ENCODE measurements around the gene RETREG3. TPM values are rescaled to one million over a fixed set of nuclear protein-coding genes. Genes with fewer than 3 reads are reported as not detected.
"Not testable (repeated sequence)": the region's sequence is repeated elsewhere in the genome, so short reads cannot be mapped to it uniquely, and the experiment has no call there.

The RETREG3 gene
- total RNA-seq, 1 experiment from 2014 or later, result 59.0 TPM

- intact Hi-C loops (cut with micrococcal nuclease; ENCODE audit: unreplicated experiment), result no loop called here
- no peak for DNase-seq
- H3K4me3 ChIP-seq (ENCODE audit: low read depth, low read length), result no peak overlapping the region
Observed at GRCh38 chr17:42623732-42624596, 14.8 kb upstream of the RETREG3 start.

DNA sequence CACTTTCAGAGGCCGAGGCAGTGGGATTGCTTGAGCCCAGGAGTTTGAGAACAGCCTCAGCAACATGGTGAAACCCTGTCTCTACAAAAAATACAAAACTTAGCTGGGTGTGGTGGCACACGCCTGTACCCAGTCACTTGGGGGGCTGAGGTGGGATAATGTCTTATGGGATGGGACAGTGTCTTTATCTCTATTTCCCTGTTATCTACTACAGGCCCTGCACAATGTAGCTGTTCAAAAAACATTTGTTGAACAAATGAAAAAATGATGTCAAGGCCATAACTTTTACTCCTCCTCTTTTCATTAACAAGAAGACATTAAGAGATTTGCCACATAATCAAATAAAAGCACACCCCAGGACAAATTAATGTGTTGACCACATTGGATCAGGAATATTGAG lies 14.1 kb upstream of the RETREG3 start:
- Histone ChIP-seq H3K4me1 (peaks cover 12% of the 10 kb centered on the region; the same call in 1 of the 2 replicates), H3K4me3 (ENCODE audit: low read depth, low read length) (no peak overlapping the region), H3K27me3 (replicated peaks; ENCODE audit: control insufficient read depth, insufficient read depth, low read length) (no peaks in the 10 kb centered on the region), H3K9me3 (no peaks in the 10 kb centered on the region), H3K36me3 (ENCODE audit: control insufficient read depth, insufficient read depth, low read length) (no peaks in the 10 kb centered on the region)
- POLR2A ChIA-PET, result no interaction called here
- Mint-ChIP-seq H3K4me3 (ENCODE audit: unreplicated experiment) (no peak overlapping the region), H3K27ac (ENCODE audit: unreplicated experiment) (no peak overlapping the region), H3K27me3 (ENCODE audit: insufficient read depth, unreplicated experiment) (no peaks in the 10 kb centered on the region), H3K4me1 (ENCODE audit: low read depth, unreplicated experiment) (peaks cover 9% of the 10 kb centered on the region), H3K36me3 (ENCODE audit: insufficient read depth, unreplicated experiment) (no peaks in the 10 kb centered on the region), H3K9me3 (ENCODE audit: unreplicated experiment) (no peaks in the 10 kb centered on the region)
- no peak for TF ChIP-seq CTCF (IDR thresholded peaks at IDR 0.05; ENCODE audit: insufficient read depth in 1 of 2, low read depth in 1 of 2, low read length in 1 of 2, severe bottlenecking in 1 of 2, unreplicated experiment in 1 of 2)
- no peak for DNase-seq
- CTCF ChIA-PET, result no interaction called here
- BruUV-seq (replicated peaks), result no TSS peak
- intact Hi-C loops (cut with micrococcal nuclease; ENCODE audit: unreplicated experiment), result no loop called here

More at GRCh38 chr17:42623732-42624596, 14.8 kb upstream of the RETREG3 start:
- H3K4me1 Mint-ChIP-seq (ENCODE audit: low read depth, unreplicated experiment), result peaks cover 2% of the 10 kb centered on the region
- no peak for TF ChIP-seq CTCF (IDR thresholded peaks at IDR 0.05; ENCODE audit: insufficient read depth in 1 of 2, low read depth in 1 of 2, low read length in 1 of 2, severe bottlenecking in 1 of 2, unreplicated experiment in 1 of 2)
- H3K4me3 Mint-ChIP-seq (ENCODE audit: unreplicated experiment), result no peak overlapping the region
- no peaks in the 10 kb centered on the region for H3K27me3 Mint-ChIP-seq (ENCODE audit: insufficient read depth, unreplicated experiment)
- Histone ChIP-seq H3K4me1 (peaks cover 6% of the 10 kb centered on the region; the same call in 1 of the 2 replicates), H3K36me3 (ENCODE audit: control insufficient read depth, insufficient read depth, low read length) (no peaks in the 10 kb centered on the region), H3K9me3 (no peaks in the 10 kb centered on the region), H3K27me3 (replicated peaks; ENCODE audit: control insufficient read depth, insufficient read depth, low read length) (no peaks in the 10 kb centered on the region)
- no peak overlapping the region for H3K27ac Mint-ChIP-seq (ENCODE audit: unreplicated experiment)
- ChIA-PET POLR2A (interaction anchor here (0.5 kb wide), 1 partner anchor 658 kb away, joined by 3 read pairs; no protein-coding TSS in a partner anchor), CTCF (no interaction called here)
- H3K9me3 Mint-ChIP-seq (ENCODE audit: unreplicated experiment), result no peaks in the 10 kb centered on the region
- no TSS peak for BruUV-seq (replicated peaks)
- no peaks in the 10 kb centered on the region for H3K36me3 Mint-ChIP-seq (ENCODE audit: insufficient read depth, unreplicated experiment)

GRCh38 chr17:42621987-42622386 lies 12.8 kb upstream of the RETREG3 start:
- H3K9me3 Mint-ChIP-seq (ENCODE audit: unreplicated experiment); H3K27me3 ChIP-seq (replicated peaks; ENCODE audit: control insufficient read depth, insufficient read depth, low read length); H3K4me3 Mint-ChIP-seq (ENCODE audit: unreplicated experiment); H3K36me3 Mint-ChIP-seq (ENCODE audit: insufficient read depth, unreplicated experiment); H3K4me3 ChIP-seq (ENCODE audit: low read depth, low read length); H3K27me3 Mint-ChIP-seq (ENCODE audit: insufficient read depth, unreplicated experiment); H3K36me3 ChIP-seq (ENCODE audit: control insufficient read depth, insufficient read depth, low read length); BruUV-seq (replicated peaks); H3K9me3 ChIP-seq; CTCF ChIA-PET; H3K27ac Mint-ChIP-seq (ENCODE audit: unreplicated experiment); intact Hi-C loops (cut with micrococcal nuclease; ENCODE audit: unreplicated experiment); DNase-seq: not testable (repeated sequence)
- H3K4me1 ChIP-seq, result peaks cover 12% of the 10 kb centered on the region; the same call in 1 of the 2 replicates
- POLR2A ChIA-PET, result interaction anchor here (0.7 kb wide), 1 partner anchor 8 kb away, joined by 6 read pairs; no protein-coding TSS in a partner anchor
- H3K4me1 Mint-ChIP-seq (ENCODE audit: low read depth, unreplicated experiment), result peaks cover 10% of the 10 kb centered on the region

Measured in Caco-2 (cell line).